Trophoblast cell (in vitro differentiated cells and primary cell): ENCODE measurements around the gene SMURF2.
A peak's percentile ranks its signal among the peaks of the same experiment; 100 is the strongest.

ENCODE experiments used
- DNase-seq, 2 donors: peaks; one replicate each; pipeline ENCODE4 v3.0.0-alpha.2; 2016
- H2AFZ ChIP-seq: 2 replicates; pipeline ENCODE4 v1.6.1; 2013; ENCODE audit warnings: low read length, moderate library complexity, mild to moderate bottlenecking; ENCODE audit not compliant: insufficient read depth, poor library complexity
- H2AK5ac ChIP-seq: 2 replicates; pipeline ENCODE4 v1.6.1; 2013; ENCODE audit warnings: mild to moderate bottlenecking, low read length
- H2BK120ac ChIP-seq: 2 replicates; pipeline ENCODE4 v1.6.1; 2013; ENCODE audit warnings: low read length, mild to moderate bottlenecking, moderate library complexity; ENCODE audit not compliant: insufficient read depth, poor library complexity
- H2BK12ac ChIP-seq: 2 replicates; pipeline ENCODE4 v1.6.1; 2013; ENCODE audit warnings: mild to moderate bottlenecking, low read length, moderate library complexity
- H2BK5ac ChIP-seq: 2 replicates; pipeline ENCODE4 v1.6.1; 2013; ENCODE audit warnings: low read length, low read depth, moderate library complexity, mild to moderate bottlenecking; ENCODE audit not compliant: poor library complexity
- H3K14ac ChIP-seq: 2 replicates; pipeline ENCODE4 v1.6.1; 2013; ENCODE audit warnings: mild to moderate bottlenecking, low read length
- H3K18ac ChIP-seq: 2 replicates; pipeline ENCODE4 v1.6.1; 2013; ENCODE audit warnings: mild to moderate bottlenecking, low read length
- H3K23ac ChIP-seq: 2 replicates; pipeline ENCODE4 v1.6.1; 2013; ENCODE audit warnings: low read length
- H3K27ac ChIP-seq: 2 replicates; pipeline ENCODE4 v1.5.1; 2013; ENCODE audit warnings: low read depth, mild to moderate bottlenecking, inconsistent platforms, low read length, moderate library complexity
- H3K27me3 ChIP-seq: 2 replicates; pipeline ENCODE4 v1.6.1; 2013; ENCODE audit warnings: inconsistent platforms, mild to moderate bottlenecking, low read length, moderate library complexity; ENCODE audit not compliant: insufficient read depth
- H3K36me3 ChIP-seq, 2 experiments: 1 replicate in 1 of 2; 2 replicates in 1 of 2; pipeline ENCODE4 v1.6.1; 2013; ENCODE audit warnings: low read length in 2 of 2, mild to moderate bottlenecking in 2 of 2, moderate library complexity in 1 of 2; ENCODE audit not compliant: insufficient read depth in 2 of 2, control insufficient read depth in 1 of 2
- H3K4ac ChIP-seq: 2 replicates; pipeline ENCODE4 v1.6.1; 2013; ENCODE audit warnings: low read depth, mild to moderate bottlenecking, low read length, moderate library complexity
- H3K4me1 ChIP-seq, 2 experiments: 1 replicate in 1 of 2; 2 replicates in 1 of 2; pipeline ENCODE4 v1.6.1; 2013; ENCODE audit warnings: low read length in 2 of 2, mild to moderate bottlenecking in 2 of 2, moderate library complexity in 1 of 2; ENCODE audit not compliant: insufficient read depth in 2 of 2, control insufficient read depth in 1 of 2
- H3K4me2 ChIP-seq: 2 replicates; pipeline ENCODE4 v1.6.1; 2013; ENCODE audit warnings: inconsistent platforms, mild to moderate bottlenecking, low read length, moderate library complexity
- H3K4me3 ChIP-seq: 2 replicates; pipeline ENCODE4 v1.5.1; 2013; ENCODE audit warnings: mild to moderate bottlenecking, low read depth, low read length, inconsistent platforms
- H3K79me1 ChIP-seq: one replicate; pipeline ENCODE4 v1.6.1; 2013; ENCODE audit warnings: low read length
- H3K79me2 ChIP-seq: 2 replicates; pipeline ENCODE4 v1.6.1; 2013; ENCODE audit warnings: low read length, mild to moderate bottlenecking; ENCODE audit not compliant: control insufficient read depth, insufficient read depth, poor library complexity
- H3K9ac ChIP-seq: 2 replicates; pipeline ENCODE4 v1.6.1; 2013; ENCODE audit warnings: mild to moderate bottlenecking, low read length
- H3K9me3 ChIP-seq: 2 replicates; pipeline ENCODE4 v1.6.1; 2013; ENCODE audit warnings: low read depth, mild to moderate bottlenecking, control low read depth, inconsistent platforms, low read length; ENCODE audit not compliant: insufficient read depth
- H4K12ac ChIP-seq: 2 replicates; pipeline ENCODE4 v1.6.1; 2013; ENCODE audit warnings: low read depth, mild to moderate bottlenecking, low read length, moderate library complexity
- H4K8ac ChIP-seq: 2 replicates; pipeline ENCODE4 v1.6.1; 2013; ENCODE audit warnings: low read depth, mild to moderate bottlenecking, low read length, moderate library complexity
- H4K91ac ChIP-seq: one replicate; pipeline ENCODE4 v1.6.1; 2013; ENCODE audit warnings: low read depth, mild to moderate bottlenecking, low read length, moderate library complexity
- WGBS: extraction: QIAGEN DNeasy Blood & Tissue Kit; methylation state at CpG from one replicate; pipeline ENCODE4 v1.1.7; 2013; ENCODE audit warnings: missing lambda C conversion rate; ENCODE audit not compliant: insufficient read length, insufficient coverage; ENCODE audit errors: extremely low coverage; 5-methylcytosine and 5-hydroxymethylcytosine counted together

Gene SMURF2

DNA sequence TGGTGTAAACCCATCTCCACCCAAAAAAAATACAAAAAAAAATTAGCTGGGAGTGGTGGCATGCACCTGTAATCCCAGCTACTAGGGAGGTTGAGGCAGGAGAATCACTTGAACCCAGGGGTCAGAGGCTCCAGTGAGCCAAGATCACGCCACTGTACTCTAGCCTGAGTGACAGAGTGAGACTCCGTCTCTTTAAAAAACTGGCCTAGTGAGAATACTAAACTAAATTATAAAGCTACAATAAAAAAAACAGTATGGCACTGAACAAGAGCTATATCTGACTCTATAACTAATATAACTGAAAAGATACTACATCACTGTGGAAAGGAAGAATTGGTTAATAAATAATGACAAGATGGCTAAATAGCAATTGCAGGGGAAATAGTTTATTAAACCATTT is 6.4 kb downstream of the SMURF2 start:
- no peak overlapping the region for H3K27ac ChIP-seq
- no peak overlapping the region for H3K14ac ChIP-seq
- H3K4me3 ChIP-seq, result no peak overlapping the region
- no peak overlapping the region for H3K23ac ChIP-seq
- H3K4me1 ChIP-seq, result no peaks in the 10 kb centered on the region
- no peak overlapping the region for H4K8ac ChIP-seq
- H3K79me1 ChIP-seq, result no peaks in the 10 kb centered on the region
- H3K9ac ChIP-seq, result no peak overlapping the region
- H2BK5ac ChIP-seq, result no peak overlapping the region
- H3K79me2 ChIP-seq, result peaks cover 9% of the 10 kb centered on the region
- H3K36me3 ChIP-seq, result no peaks in the 10 kb centered on the region
- H2BK120ac ChIP-seq, result no peak overlapping the region
- no peaks in the 10 kb centered on the region for H3K9me3 ChIP-seq
- no peaks in the 10 kb centered on the region for H3K27me3 ChIP-seq
- no peak for DNase-seq
- no peak overlapping the region for H2AK5ac ChIP-seq
- H2BK12ac ChIP-seq, result no peak overlapping the region
- H4K91ac ChIP-seq, result no peak overlapping the region
- H2AFZ ChIP-seq, result no peak overlapping the region
- peak overlapping the region; percentile 75 for H3K4ac ChIP-seq
- no CpG with 5 or more reads among the region's 2 CpGs for WGBS
- H3K18ac ChIP-seq, result no peak overlapping the region
- H3K4me2 ChIP-seq, result no peak overlapping the region
- no peak overlapping the region for H4K12ac ChIP-seq

DNA sequence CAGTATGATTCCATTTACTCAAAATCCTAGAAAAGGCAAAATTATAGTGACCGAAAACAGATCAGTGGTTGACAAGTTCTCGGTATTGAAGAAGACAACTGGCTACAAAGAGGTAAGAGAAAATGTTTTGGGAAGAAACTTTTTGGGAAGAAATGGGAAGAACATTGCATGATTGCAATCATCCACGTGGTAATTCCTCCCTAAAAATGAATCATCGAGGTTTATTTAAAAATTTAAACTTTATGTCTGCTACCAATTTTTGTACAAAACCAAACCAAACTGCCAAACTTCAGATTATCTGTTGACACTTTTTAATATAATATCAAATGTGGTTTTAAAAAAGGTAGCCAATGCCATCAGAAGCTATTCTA is 8.1 kb downstream of the SMURF2 start:
- no peak overlapping the region for H3K4me3 ChIP-seq
- peaks cover 9% of the 10 kb centered on the region for H3K79me2 ChIP-seq
- H3K14ac ChIP-seq, result no peak overlapping the region
- H3K4me1 ChIP-seq, result no peaks in the 10 kb centered on the region
- no peak overlapping the region for H2BK12ac ChIP-seq
- H3K4ac ChIP-seq, result no peak overlapping the region
- no peaks in the 10 kb centered on the region for H3K27me3 ChIP-seq
- H2BK5ac ChIP-seq, result no peak overlapping the region
- no CpG with 5 or more reads among the region's 4 CpGs for WGBS
- H3K36me3 ChIP-seq, result no peaks in the 10 kb centered on the region
- DNase-seq, result no peak
- H3K27ac ChIP-seq, result no peak overlapping the region
- no peak overlapping the region for H4K8ac ChIP-seq
- H3K23ac ChIP-seq, result no peak overlapping the region
- H3K79me1 ChIP-seq, result no peaks in the 10 kb centered on the region
- H2AFZ ChIP-seq, result no peak overlapping the region
- H4K12ac ChIP-seq, result no peak overlapping the region
- H3K9ac ChIP-seq, result no peak overlapping the region
- no peak overlapping the region for H2BK120ac ChIP-seq
- H3K18ac ChIP-seq, result no peak overlapping the region
- no peak overlapping the region for H3K4me2 ChIP-seq
- no peaks in the 10 kb centered on the region for H3K9me3 ChIP-seq
- H2AK5ac ChIP-seq, result no peak overlapping the region
- no peak overlapping the region for H4K91ac ChIP-seq

DNA sequence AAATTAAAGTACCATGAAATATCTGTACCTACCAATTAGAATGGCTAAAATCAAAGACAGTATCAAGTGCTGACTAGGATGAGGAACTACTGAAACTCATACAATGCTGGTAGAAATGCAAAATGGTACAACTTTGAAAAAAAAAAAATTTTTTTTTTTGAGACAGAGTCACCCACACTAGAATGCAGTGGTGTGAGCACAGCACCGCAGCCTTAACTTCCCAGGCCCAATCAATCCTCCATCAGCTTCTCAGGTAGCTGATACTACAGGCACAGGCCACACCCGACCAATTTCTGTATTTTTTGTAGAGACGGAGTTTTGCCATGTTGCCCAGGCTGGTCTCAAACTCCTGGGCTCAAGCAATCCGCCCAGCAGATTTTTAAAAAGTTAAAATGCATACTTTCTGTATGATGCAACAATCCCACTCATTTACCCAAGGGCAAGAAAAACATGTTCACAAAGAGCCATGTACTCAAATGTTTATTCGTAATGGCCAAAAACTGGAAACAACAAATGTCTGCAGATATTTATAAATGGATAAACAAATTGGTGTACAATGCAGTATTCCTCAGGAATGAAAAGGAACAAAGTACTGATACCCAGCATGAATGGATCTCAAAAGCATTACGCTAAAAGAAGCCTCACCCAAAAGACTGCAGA is 8.7 kb downstream of the SMURF2 start:
- Histone ChIP-seq H3K18ac (no peak overlapping the region), H3K27ac (peak overlapping the region; percentile 4), H3K14ac (no peak overlapping the region), H3K9ac (no peak overlapping the region), H4K8ac (no peak overlapping the region), H3K4me2 (no peak overlapping the region), H2BK5ac (no peak overlapping the region), H4K12ac (no peak overlapping the region), H4K91ac (no peak overlapping the region), H3K36me3 (no peaks in the 10 kb centered on the region), H3K23ac (no peak overlapping the region), H2AFZ (peak overlapping the region; percentile 41), H3K4me1 (no peaks in the 10 kb centered on the region), H3K27me3 (no peaks in the 10 kb centered on the region), H3K4me3 (no peak overlapping the region), H3K9me3 (no peaks in the 10 kb centered on the region), H2BK12ac (no peak overlapping the region), H2BK120ac (no peak overlapping the region), H3K79me1 (no peaks in the 10 kb centered on the region), H2AK5ac (no peak overlapping the region), H3K4ac (no peak overlapping the region), H3K79me2 (peaks cover 9% of the 10 kb centered on the region)
- peak; percentile 26 to 82 for DNase-seq
- no CpG with 5 or more reads among the region's 6 CpGs for WGBS

DNA sequence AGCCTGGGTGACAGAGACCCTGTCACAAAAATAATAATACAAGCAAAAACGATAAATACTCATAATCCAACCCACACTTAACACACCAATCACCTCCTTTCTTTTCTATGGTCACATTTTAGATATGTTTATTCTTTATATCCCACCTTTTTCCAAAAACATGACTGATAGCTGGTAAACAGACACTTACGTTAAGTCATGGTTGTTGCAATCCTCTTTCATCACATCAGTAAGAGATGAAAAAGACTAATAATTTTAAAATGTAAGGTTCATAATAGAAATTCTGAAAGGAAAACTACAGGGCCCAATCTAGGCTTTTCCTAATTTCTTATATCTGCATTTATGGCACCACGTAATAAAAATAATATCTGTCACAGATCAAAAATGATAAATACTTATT is 10.2 kb downstream of the SMURF2 start:
- Histone ChIP-seq H2BK5ac (no peak overlapping the region), H2BK120ac (no peak overlapping the region), H4K8ac (no peak overlapping the region), H3K4me3 (no peak overlapping the region), H3K36me3 (no peaks in the 10 kb centered on the region), H4K12ac (no peak overlapping the region), H2BK12ac (no peak overlapping the region), H3K14ac (no peak overlapping the region), H3K27me3 (no peaks in the 10 kb centered on the region), H3K4me1 (no peaks in the 10 kb centered on the region), H4K91ac (no peak overlapping the region), H2AK5ac (no peak overlapping the region), H3K79me2 (peaks cover 6% of the 10 kb centered on the region), H3K9me3 (no peaks in the 10 kb centered on the region), H3K4me2 (no peak overlapping the region), H3K9ac (no peak overlapping the region), H3K23ac (no peak overlapping the region), H3K18ac (no peak overlapping the region), H3K79me1 (no peaks in the 10 kb centered on the region), H3K4ac (peak overlapping the region; percentile 79), H3K27ac (no peak overlapping the region), H2AFZ (no peak overlapping the region)
- no peak for DNase-seq
- WGBS, result 100% methylated on average over 1 of the region's 3 CpGs
